Measurements from ENCODE around the gene GLYAT.

- TF ChIP-seq CTCF (IDR thresholded peaks at IDR 0.05) (no peak), EZH2phosphoT487 (IDR thresholded peaks at IDR 0.05) (no peak)
These were observed 37.6 kb upstream of the GLYAT start for GRCh38 chr11:58769308-58769707.

Measured in neural progenitor cell (in vitro differentiated cells).